ENCODE data around the gene TMEM156.

- no peak for TF ChIP-seq CTCF (IDR thresholded peaks at IDR 0.05)
- no peak for TF ChIP-seq POLR2AphosphoS5 (IDR thresholded peaks at IDR 0.05)
Measured at GRCh38 chr4:39044364-39044955, 12.3 kb upstream of the TMEM156 start.

All from breast epithelium (tissue), 3 donors.